NCI-H1092 treated with DMSO at 0.1 percent for 48 hours (cell line): ENCODE results near the gene RGL3.
"Not testable (repeated sequence)": the region's sequence is repeated elsewhere in the genome, so short reads cannot be mapped to it uniquely, and the experiment has no call there.

Experiments
- DNase-seq: peaks from one replicate; lab custom pipeline; 2025; lab: John Stamatoyannopoulos, UW

The RGL3 gene

DNA sequence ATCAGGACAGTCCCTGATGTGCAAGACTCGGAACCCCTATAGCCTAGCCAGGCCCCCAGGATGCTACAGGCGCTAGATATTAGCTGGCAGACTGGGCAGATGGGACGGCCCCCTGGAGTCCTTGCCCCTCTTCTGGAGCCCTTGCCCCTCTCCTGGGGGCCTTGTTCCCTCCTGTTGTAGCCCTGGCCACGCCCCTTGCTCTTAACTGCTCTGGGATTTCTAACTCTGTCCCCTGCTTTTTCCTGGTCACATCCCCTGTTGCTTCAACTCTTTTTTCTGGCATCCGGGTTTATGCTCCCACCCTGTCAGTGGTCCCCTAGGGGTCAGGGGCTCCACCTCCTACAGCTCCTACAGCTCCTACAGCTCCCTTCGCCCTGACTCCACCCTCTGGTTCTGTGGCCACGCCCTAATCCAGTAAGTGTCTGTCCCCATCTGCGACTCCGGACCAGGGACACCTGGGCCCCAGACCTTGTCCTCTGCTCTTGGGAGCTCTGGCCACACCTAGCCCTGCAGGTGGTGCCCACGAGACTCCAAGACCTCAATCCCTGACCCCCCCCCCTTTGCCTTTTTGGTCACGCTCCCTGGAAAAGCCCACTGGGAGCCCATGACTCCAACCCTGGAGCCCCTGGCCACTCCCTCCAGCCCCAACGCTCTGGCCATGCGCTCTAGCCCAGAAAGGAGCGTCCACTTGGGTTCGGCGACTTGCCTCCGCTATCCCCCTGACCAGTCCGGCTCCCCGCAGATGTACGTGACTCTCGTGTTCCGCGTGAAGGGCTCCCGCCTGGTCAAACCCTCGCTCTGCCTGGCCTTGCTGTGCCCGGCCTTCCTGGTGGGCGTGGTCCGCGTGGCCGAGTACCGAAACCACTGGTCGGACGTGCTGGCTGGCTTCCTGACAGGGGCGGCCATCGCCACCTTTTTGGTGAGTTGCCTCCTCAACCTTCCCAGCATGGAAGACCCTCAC lies 57.1 kb downstream of the RGL3 start:
- DNase-seq, result no peak

DNA sequence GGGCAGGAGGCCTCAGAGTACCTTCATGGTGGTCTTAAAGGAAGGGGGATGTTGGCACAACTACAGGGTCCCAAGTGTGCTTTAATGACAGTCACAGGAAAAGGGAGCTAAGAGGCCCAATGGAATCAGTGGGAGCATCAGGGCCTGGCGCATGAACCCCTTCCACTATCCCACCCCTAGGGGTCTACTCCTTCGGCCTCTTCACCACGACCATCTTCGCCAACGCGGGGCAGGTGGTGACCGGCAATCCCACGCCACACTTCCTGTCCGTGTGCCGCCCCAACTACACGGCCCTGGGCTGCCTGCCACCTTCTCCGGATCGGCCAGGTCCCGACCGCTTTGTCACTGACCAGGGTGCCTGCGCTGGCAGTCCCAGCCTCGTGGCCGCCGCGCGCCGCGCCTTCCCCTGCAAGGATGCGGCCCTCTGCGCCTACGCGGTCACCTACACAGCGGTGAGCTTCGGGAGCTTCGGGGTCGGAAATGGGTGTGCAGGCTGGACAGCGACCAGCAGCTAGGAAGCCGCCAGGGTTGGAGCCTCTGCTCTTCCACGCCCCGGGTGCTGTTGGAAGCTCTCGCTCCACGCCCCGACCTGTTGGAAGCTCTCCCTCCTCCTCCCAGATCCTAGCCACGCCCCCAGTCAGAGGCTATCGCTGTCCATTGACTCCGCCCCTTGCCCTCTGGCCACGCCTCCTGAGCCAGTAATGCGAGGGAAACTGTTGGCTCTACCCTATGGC lies 57.9 kb downstream of the RGL3 start:
- DNase-seq, result no peak

DNA sequence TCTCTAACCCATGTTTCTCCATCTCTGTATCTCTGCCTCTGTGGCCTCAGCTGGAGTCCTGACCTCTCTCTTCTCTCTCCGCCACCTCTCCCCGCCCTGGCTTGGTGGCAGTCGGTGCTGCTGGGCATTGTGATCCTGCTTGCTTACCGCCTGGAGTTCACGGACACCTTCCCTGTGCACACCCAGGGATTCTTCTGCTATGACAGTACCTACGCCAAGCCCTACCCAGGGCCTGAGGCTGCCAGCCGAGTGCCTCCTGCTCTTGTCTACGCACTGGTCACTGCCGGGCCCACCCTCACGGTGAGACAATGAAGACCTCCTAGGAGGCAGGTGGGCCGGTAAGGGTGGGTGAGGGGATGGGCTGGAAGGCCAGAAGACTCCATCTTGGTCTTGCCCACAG lies 59.7 kb downstream of the RGL3 start:
- DNase-seq, result no peak

DNA sequence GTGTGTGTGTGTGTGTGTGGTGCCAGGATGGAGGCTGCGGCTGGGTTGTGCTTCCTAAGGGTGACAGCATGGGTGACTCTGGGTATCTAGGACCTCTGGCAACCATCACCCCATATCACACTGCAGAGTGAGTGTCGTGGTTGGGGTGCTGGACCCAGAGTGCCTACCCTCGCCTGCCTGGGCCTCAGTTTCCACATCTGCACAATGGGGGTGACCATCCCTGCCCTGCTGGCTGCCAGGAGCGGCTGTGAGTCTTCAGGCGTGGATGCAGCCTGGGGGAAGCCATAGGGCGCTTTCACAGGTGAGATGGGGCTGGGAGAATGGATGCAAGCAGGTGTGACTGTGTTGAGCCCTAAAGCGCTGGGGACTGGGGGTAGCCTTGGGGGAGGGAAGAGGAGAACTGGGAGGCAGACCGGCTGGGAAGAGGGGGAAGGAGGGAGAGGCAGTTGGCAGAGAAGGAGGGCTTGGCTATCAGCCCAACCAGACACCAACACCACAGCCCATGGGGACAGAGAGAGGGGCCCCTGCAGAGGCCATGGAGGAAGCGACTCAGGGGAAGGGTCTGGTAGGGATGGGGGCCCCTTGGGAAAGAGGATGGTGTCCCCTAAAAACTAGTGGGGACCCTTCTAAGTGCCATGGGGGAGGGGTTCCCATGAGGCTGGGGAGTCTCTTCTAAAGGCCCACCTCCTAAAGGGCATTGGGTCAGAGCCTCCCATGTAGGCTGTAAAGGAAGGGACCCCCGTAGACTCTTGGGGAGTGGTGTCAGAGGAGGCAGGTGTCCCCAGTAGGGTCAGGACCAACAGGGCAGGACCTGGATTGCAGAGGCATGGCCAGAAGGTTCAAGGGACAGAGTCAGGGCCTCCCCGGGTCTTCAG lies 62.2 kb downstream of the RGL3 start:
- DNase-seq, result no peak

DNA sequence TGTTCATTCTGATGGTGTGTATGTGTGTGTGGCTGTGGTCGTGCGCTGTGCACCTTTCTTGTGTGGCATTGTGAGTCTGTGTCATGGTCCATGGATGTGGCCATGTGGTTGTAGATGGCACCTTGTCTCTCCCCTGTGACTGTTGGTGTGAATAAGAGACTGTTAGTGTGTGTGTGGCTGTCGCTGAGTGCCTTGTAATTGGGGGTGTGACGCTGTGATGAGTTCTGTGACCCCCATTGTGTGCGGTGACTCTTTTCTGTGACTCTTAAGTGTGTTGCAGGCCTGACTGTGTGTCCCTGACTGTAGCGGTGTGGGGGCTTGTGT lies 63.1 kb downstream of the RGL3 start:
- DNase-seq, result no peak

DNA sequence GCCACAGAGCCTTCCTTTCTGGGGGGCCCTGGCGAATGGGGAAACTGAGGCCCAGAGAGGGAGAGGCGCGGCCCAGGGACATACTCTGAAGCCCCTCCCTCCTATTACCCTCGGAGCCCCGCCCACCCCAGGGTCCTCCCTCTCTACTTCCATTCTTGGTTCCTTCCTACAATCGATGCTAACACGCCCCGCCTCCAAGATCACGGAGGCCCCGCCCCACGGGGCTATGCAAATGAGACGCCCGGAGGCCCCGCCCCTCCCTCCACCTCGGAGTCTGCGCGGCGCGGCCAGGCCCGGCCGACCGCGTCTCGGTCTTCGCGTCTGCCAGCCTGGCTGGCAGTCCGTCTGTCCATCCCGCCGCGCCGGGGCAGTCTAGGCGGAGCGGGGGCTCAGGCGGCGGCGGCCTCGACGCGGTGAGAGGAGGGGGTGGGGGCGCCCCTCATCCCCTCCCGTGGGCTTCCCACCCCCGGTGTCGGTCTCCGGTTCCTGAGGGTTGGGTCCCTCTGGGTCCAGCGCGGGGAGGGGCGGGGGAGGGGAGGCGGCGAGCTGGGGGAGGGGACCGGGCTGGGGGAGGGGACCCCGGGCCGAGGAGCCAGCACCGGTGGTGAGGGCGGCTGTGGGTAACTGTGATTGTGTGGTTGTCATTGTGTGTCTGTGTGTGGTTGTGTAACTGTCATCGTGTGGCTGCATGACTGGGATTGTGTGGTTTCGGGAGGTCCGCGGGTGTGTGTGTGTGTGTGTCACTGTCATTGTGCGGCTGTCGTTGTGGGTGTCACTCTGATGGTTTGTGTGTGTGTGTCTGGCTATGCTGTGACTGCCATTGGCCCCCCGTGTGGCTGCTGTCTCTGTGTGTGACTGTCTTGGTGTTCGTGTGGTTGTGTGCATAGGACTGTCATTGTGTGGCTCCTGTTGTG lies 63.7 kb downstream of the RGL3 start, which contains the start of gene PLPPR2:
PLPPR2 (plus strand) TSS at position 273 of the 914 bp plus-strand sequence. CDS start 2,242 bp downstream, outside the sequence.
- DNase-seq, result peak; percentile 85

DNA sequence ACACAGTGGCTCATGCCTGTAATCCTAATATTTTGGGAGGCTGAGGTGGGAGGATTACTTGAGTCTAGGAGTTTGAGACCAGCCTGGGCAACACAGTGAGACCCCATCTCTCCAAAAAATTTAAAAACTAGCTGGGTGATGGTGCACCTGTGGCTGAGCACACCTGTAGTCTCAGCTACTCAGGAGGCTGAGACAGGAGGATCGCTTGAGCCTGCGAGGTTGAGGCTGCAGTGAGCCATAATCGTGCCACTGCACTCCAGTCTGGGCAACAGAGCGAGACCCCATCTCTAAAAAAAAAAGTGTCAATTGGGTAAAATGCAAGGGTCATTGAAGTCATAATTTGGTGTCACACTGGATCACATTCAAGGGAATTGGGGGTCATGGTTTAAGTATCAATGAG lies 65.0 kb downstream of the RGL3 start:
- not testable (repeated sequence) for DNase-seq

DNA sequence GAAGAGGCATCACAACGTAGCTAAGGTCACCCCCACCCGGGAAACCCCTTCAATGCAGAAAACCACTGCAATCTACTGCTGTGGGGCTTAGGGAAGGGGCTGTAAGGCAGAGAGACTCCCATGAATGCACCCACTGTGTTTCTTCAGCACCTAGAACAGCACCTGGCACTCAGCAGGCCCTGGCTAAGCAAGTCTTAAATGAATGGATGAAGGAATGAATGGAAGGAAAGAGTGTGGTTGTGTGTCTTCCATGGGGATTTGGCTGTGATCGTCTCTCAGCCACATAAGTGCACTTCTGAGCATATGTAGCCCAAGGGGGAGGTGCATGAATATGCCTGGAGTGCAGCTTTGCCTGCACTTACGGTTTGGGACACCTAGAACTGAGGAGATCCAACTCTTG lies 69.9 kb downstream of the RGL3 start:
- DNase-seq, result no peak

DNA sequence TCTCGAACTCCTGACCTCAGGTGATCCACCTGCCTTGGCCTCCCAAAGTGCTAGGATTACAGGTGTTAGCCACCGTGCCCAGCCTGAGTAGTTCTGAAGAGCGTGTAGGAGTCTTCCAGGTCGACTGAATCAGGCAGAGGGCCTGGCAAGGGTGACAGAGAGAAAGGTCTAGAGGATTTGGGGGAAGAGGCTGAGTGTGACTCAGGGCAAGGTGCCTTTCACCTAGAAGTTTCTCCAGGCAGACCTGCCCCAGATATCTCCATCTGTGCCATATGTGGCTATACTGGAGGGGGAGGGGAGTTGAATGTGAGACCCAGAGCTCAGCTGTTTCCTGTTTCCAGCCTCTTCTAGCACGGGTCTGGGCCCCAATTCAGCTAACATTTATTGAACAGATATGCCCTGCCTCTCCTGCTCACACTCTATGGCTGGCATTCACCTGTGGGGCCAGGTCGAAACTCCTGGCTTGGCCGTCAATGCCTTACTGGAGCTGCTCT lies 71.5 kb downstream of the RGL3 start:
- DNase-seq, result no peak

DNA sequence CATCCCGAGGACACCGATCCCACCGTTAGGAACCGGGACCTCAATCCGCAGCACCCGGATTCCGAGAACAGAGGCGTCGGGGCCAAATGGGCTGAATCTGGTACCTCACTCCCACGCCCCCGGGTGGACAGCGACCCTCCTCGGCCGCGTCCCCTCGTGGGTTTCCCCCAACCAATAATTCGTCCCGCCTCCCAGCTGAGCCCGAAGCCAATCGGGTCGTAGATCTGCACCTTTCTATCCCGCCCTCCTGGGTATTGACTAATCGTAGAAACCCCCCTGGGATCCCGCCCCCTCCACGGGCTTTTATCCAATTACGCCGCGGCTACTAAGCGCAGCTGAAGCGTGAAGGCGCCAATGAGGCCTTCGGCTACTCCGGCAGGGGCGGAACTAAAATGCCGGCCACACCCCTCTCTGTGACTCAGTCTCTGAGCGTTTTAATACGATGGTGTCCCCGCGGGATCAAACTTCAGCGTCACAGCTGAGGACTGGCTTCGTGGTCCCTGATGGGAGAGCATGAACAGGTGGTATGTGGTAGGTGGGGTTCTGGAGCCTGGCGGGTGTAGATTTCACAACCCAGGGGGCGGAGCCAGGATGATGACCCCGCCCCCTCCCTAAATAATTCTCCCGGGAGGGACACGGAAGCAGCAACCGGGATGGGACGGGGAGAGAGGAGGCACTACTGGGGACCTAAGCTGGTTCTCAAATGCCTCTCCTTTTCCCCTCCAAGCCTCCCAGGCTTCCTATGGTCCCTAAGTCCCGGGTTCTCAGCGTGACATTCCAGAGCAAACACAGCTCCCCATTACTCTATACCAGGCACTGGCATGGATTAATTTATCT lies 72.8 kb downstream of the RGL3 start, which contains the start of the genes CCDC159 and TMEM205:
CCDC159 (plus strand) TSS at position 416 of the 837 bp plus-strand sequence; CDS start at position 504, 88 bp downstream.
TMEM205 (minus strand) TSS at position 165 of the 837 bp plus-strand sequence. CDS start 649 bp downstream, outside the sequence.
- peak; percentile 98 for DNase-seq

DNA sequence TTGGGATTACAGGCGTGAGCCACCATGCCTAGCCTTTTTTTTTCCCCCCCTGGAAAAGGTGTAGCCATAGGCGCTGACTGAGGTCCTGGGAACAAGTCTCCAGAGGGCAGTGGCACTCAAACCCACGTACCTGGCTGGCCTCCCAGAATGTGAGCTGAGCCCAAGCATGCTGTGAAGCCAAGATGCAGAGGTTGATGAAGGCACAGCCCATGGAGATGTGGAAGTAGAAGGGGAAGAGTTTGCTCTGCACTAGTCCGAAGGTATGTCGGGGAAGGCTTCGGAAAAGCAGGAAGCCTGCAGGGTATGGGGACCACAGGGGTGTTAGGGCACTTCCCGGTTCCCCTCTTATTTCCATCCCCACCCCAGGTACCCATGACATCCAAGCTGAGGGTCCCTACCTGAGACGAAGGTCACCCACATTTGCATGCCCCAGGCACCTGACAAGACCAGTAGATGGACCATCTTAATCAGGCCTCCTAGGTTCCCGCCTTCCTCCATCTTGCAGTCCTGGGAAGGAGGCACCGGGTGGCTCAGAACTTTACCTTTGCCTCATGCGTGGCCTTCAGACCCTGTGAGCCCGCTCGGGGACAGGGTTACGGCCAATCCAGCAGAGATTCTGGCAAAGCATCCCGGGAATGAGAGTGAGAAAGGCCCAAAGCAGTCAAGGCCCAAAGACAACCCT lies 73.9 kb downstream of the RGL3 start:
- peak; percentile 15 for DNase-seq
